CD14-positive monocyte (primary cell): Measurements from ENCODE around the gene MIB1. TPM values are rescaled to one million over a fixed set of nuclear protein-coding genes. Genes with fewer than 3 reads are reported as not detected.

Experiments
- DNase-seq, 3 donors: peaks; one replicate each; pipeline ENCODE4 v3.0.0-alpha.2; 2011 to 2022
- H2AFZ ChIP-seq: 2 replicates; pipeline ENCODE4 v1.6.0; 2012; ENCODE audit warnings: mild to moderate bottlenecking, low read depth, low read length, inconsistent platforms; ENCODE audit not compliant: insufficient read depth, poor library complexity, severe bottlenecking
- H3K27ac ChIP-seq, 2 donors: 1 replicate in 1 of 2; 2 replicates in 1 of 2; pipeline ENCODE4 v1.5.1; 2012 to 2013; ENCODE audit warnings: low read length in 2 of 2, control low read depth in 1 of 2, inconsistent platforms in 1 of 2, low read depth in 1 of 2, mild to moderate bottlenecking in 1 of 2
- H3K27me3 ChIP-seq, 2 donors: one replicate each; pipeline versions ENCODE4 v1.6.0 to v1.6.1; 2011 to 2013; ENCODE audit warnings: low read length in 2 of 2; ENCODE audit not compliant: control insufficient read depth in 2 of 2, insufficient read depth in 2 of 2
- H3K36me3 ChIP-seq, 2 donors: replicated peaks in 1 of 2; 1 replicate in 1 of 2; 2 replicates in 1 of 2; pipeline versions ENCODE4 v1.5.1 to v1.6.1; 2012 to 2013; ENCODE audit warnings: low read length in 2 of 2, control low read depth in 1 of 2, inconsistent platforms in 1 of 2, mild to moderate bottlenecking in 1 of 2; ENCODE audit not compliant: insufficient read depth in 2 of 2, control insufficient read depth in 1 of 2
- H3K4me1 ChIP-seq, 2 donors: 1 replicate in 1 of 2; 2 replicates in 1 of 2; pipeline versions ENCODE4 v1.5.1 to v1.6.1; 2012 to 2013; ENCODE audit warnings: low read length in 2 of 2, control low read depth in 1 of 2, inconsistent platforms in 1 of 2, mild to moderate bottlenecking in 1 of 2, moderate library complexity in 1 of 2; ENCODE audit not compliant: insufficient read depth in 2 of 2, control insufficient read depth in 1 of 2
- H3K4me2 ChIP-seq: replicated peaks from 2 replicates; pipeline ENCODE3; 2012; ENCODE audit warnings: low read length, moderate library complexity, mild to moderate bottlenecking; ENCODE audit not compliant: poor library complexity, severe bottlenecking; ENCODE audit errors: extremely low read depth
- H3K4me3 ChIP-seq, 3 experiments: fragments of 200-600 bp in 1 of 3; sonication (generic) in 1 of 3; replicated peaks in 1 of 3; 1 replicate in 2 of 3; 2 replicates in 1 of 3; pipeline ENCODE4 v1.5.1; 2011 to 2013; ENCODE audit warnings: low read length in 3 of 3, mild to moderate bottlenecking in 3 of 3, control low read depth in 2 of 3, low read depth in 2 of 3, inconsistent platforms in 1 of 3, moderate library complexity in 1 of 3
- H3K79me2 ChIP-seq: 2 replicates; pipeline ENCODE4 v1.6.0; 2012; ENCODE audit warnings: mild to moderate bottlenecking, control low read depth, inconsistent platforms, low read length, moderate library complexity; ENCODE audit not compliant: insufficient read depth
- H3K9ac ChIP-seq: 2 replicates; pipeline ENCODE4 v1.6.0; 2017; ENCODE audit warnings: low read length, mild to moderate bottlenecking; ENCODE audit not compliant: insufficient read depth, poor library complexity, severe bottlenecking
- H3K9me3 ChIP-seq, 2 donors: replicated peaks in 1 of 2; 1 replicate in 1 of 2; 2 replicates in 1 of 2; pipeline versions ENCODE4 v1.5.1 to v1.6.1; 2012 to 2013; ENCODE audit warnings: low read length in 2 of 2, control low read depth in 1 of 2; ENCODE audit not compliant: control insufficient read depth in 1 of 2, insufficient read depth in 1 of 2
- H4K20me1 ChIP-seq: 2 replicates; pipeline ENCODE4 v1.6.0; 2012; ENCODE audit warnings: mild to moderate bottlenecking, low read length, control low read depth, moderate library complexity; ENCODE audit not compliant: insufficient read depth
- H3K27ac Mint-ChIP-seq, 7 donors: one replicate each; pipeline ENCODE4 v1.8.0; 2020; ENCODE audit warnings: mild to moderate bottlenecking in 7 of 7, mixed read lengths in 7 of 7, moderate library complexity in 6 of 7, inconsistent platforms in 2 of 7
- H3K27me3 Mint-ChIP-seq, 3 donors: one replicate each; pipeline ENCODE4 v1.8.0; 2021 to 2022; ENCODE audit warnings: low read depth in 3 of 3, mild to moderate bottlenecking in 3 of 3, mixed read lengths in 3 of 3, moderate library complexity in 3 of 3, inconsistent platforms in 1 of 3
- H3K36me3 Mint-ChIP-seq, 2 donors: one replicate each; pipeline ENCODE4 v1.8.0; 2020; ENCODE audit warnings: mixed read lengths in 2 of 2, inconsistent platforms in 1 of 2, mild to moderate bottlenecking in 1 of 2
- H3K4me1 Mint-ChIP-seq: one replicate; pipeline ENCODE4 v1.8.0; 2020; ENCODE audit warnings: mild to moderate bottlenecking, mixed read lengths
- H3K4me3 Mint-ChIP-seq, 2 donors: one replicate each; pipeline ENCODE4 v1.8.0; 2020; ENCODE audit warnings: mild to moderate bottlenecking in 2 of 2, mixed read lengths in 2 of 2, moderate library complexity in 1 of 2
- H3K9me3 Mint-ChIP-seq, 7 donors: one replicate each; pipeline ENCODE4 v1.8.0; 2020 to 2022; ENCODE audit warnings: mixed read lengths in 7 of 7, mild to moderate bottlenecking in 6 of 7, moderate library complexity in 6 of 7, inconsistent platforms in 2 of 7
- CTCF ChIP-seq: fragments of 200-600 bp; IDR thresholded peaks from one replicate; pipeline ENCODE4 v1.8.0; 2022; ENCODE audit warnings: antibody characterized with exemption, mild to moderate bottlenecking
- WGBS: methylation state at CpG from one replicate; pipeline ENCODE4 v1.1.5; 2013; ENCODE audit warnings: missing lambda C conversion rate; ENCODE audit not compliant: insufficient coverage; 5-methylcytosine and 5-hydroxymethylcytosine counted together
- intact Hi-C, 2 donors: fragments of 100-400 bp; cut with micrococcal nuclease; formaldehyde crosslinking; loops; one replicate each; pipeline versions ENCODE4 v1.15.0 to v1.15.1; 2023
- polyA plus RNA-seq, 3 donors: library from polyadenylated mRNA; depleted of rRNA in 1 of 3; unstranded in 2 of 3; stranded (reverse) in 1 of 3; fragments of 300-500 nt in 2 of 3; fragments of >200 nt in 1 of 3; fragmentation: Illumina TruSeq in 2 of 3; gene quantifications; 1 replicate in 2 of 3; 2 replicates in 1 of 3; pipeline ENCODE4 v1.2.3, GENCODE V29; 2012 to 2021

Gene MIB1
- polyA plus RNA-seq, 3 donors, result 5.7 to 8.5 (median 7.8) TPM

GRCh38 chr18:21911551-21911950 is 171.0 kb downstream of the MIB1 start:
- no peak for DNase-seq
- peaks cover 0 to 2% (median 0%) of the 10 kb centered on the region in 7 donors for H3K9me3 Mint-ChIP-seq
- Histone ChIP-seq H3K79me2 (no peaks in the 10 kb centered on the region), H2AFZ (no peak overlapping the region), H3K36me3 (no peaks in the 10 kb centered on the region), H3K27me3 (no peaks in the 10 kb centered on the region), H3K4me2 (no peak overlapping the region), H3K4me1 (no peaks in the 10 kb centered on the region), H3K27ac (no peak overlapping the region), H3K9me3 (no peaks in the 10 kb centered on the region), H3K4me3 (no peak overlapping the region), H3K9ac (no peak overlapping the region), H4K20me1 (no peaks in the 10 kb centered on the region)
- no peaks in the 10 kb centered on the region for H3K4me1 Mint-ChIP-seq
- 0% methylated on average over 1 of the region's 5 CpGs for WGBS
- H3K36me3 Mint-ChIP-seq, result no peaks in the 10 kb centered on the region
- H3K27ac Mint-ChIP-seq, result no peak overlapping the region
- H3K27me3 Mint-ChIP-seq, result peaks cover 6 to 10% (median 7%) of the 10 kb centered on the region in 3 donors
- intact Hi-C loops, result no loop called here
- TF ChIP-seq CTCF, result no peak
- H3K4me3 Mint-ChIP-seq, result no peak overlapping the region

GRCh38 chr18:21912339-21913239 is 172.0 kb downstream of the MIB1 start:
- intact Hi-C loops, result no loop called here
- H3K9me3 Mint-ChIP-seq, result peaks cover 0 to 4% (median 0%) of the 10 kb centered on the region in 7 donors
- Histone ChIP-seq H3K9ac (no peak overlapping the region), H2AFZ (no peak overlapping the region), H3K4me2 (no peak overlapping the region), H3K27me3 (no peaks in the 10 kb centered on the region), H3K27ac (no peak overlapping the region), H3K4me1 (no peaks in the 10 kb centered on the region), H4K20me1 (no peaks in the 10 kb centered on the region), H3K9me3 (no peaks in the 10 kb centered on the region), H3K4me3 (no peak overlapping the region), H3K36me3 (no peaks in the 10 kb centered on the region), H3K79me2 (no peaks in the 10 kb centered on the region)
- H3K4me1 Mint-ChIP-seq, result no peaks in the 10 kb centered on the region
- no peak overlapping the region for H3K27ac Mint-ChIP-seq
- H3K4me3 Mint-ChIP-seq, result no peak overlapping the region
- H3K27me3 Mint-ChIP-seq, result peaks cover 4 to 10% (median 8%) of the 10 kb centered on the region in 3 donors
- no peak for TF ChIP-seq CTCF
- no CpG with 5 or more reads among the region's 5 CpGs for WGBS
- no peaks in the 10 kb centered on the region for H3K36me3 Mint-ChIP-seq
- no peak for DNase-seq
